HepG2 (cell line): Measurements from ENCODE around the gene HSP90AA1. TPM values are rescaled to one million over a fixed set of nuclear protein-coding genes. Genes with fewer than 3 reads are reported as not detected.

Experiments used
- ATAC-seq: fragments of 200-7000 bp; cut with Tn5 transposase; 3 replicates; pipeline ENCODE4 v1.9.1; 2020; ENCODE audit warnings: mild to moderate bottlenecking, moderate library complexity
- BruUV-seq: library from RNA; stranded (reverse); fragments of 400-500 nt; replicated peaks from 2 replicates; lab custom pipeline; 2021; lab: Mats Ljungman, UMichigan
- CTCF ChIA-PET: fragments of 300-600 bp; formaldehyde crosslinking; extraction: SDS; loops from one replicate; lab custom pipeline; 2021; ENCODE audit warnings: low total read pairs, inconsistent platforms, low intra/inter-chr PET ratio; lab: Yijun Ruan, JAX
- POLR2A ChIA-PET: fragments of 350-600 bp; sonication (Branson Sonifier 250); formaldehyde crosslinking; loops from one replicate; lab custom pipeline; 2020; ENCODE audit warnings: antibody characterized with exemption, inconsistent platforms; lab: Yijun Ruan, JAX
- DNase-seq: peaks from one replicate; pipeline ENCODE4 v3.0.0-alpha.2; 2015; ENCODE audit warnings: low spot score
- FAIRE-seq: peaks from 3 replicates; lab custom pipeline; 2011; peaks lifted over from hg19 to GRCh38; lab: Jason Lieb, UNC
- H2AFZ ChIP-seq: one replicate; pipeline ENCODE4 v1.6.1; 2011; ENCODE audit warnings: low read length, inconsistent platforms
- H3K27ac ChIP-seq: fragments of 300-600 bp; 3 replicates; pipeline ENCODE4 v1.8.0; 2011; ENCODE audit warnings: mixed run types, mild to moderate bottlenecking, mixed read lengths, low read length, inconsistent platforms; ENCODE audit not compliant: insufficient read depth; ENCODE audit errors: extremely low read length
- H3K27me3 ChIP-seq, 2 experiments: fragments of 200-600 bp in 1 of 2; 2 replicates in 1 of 2; 3 replicates in 1 of 2; pipeline versions ENCODE4 v1.6.0 to v1.8.0; 2011; ENCODE audit warnings: low read length in 2 of 2, mild to moderate bottlenecking in 2 of 2, moderate library complexity in 2 of 2, inconsistent platforms in 1 of 2; ENCODE audit not compliant: insufficient read depth in 2 of 2, control insufficient read depth in 1 of 2
- H3K36me3 ChIP-seq, 2 experiments: fragments of 200-600 bp in 1 of 2; replicated peaks in 1 of 2; 2 replicates in 1 of 2; 3 replicates in 1 of 2; pipeline versions ENCODE4 v1.5.1 to v1.8.0; 2011; ENCODE audit warnings: low read length in 2 of 2, inconsistent platforms in 1 of 2; ENCODE audit not compliant: insufficient read depth in 2 of 2, control insufficient read depth in 1 of 2
- H3K4me1 ChIP-seq: 2 replicates; pipeline ENCODE4 v1.5.1; 2012; ENCODE audit warnings: low read length, inconsistent platforms; ENCODE audit not compliant: insufficient read depth
- H3K4me2 ChIP-seq: 2 replicates; pipeline ENCODE4 v1.6.0; 2011; ENCODE audit warnings: low read depth, low read length, inconsistent platforms
- H3K4me3 ChIP-seq, 3 experiments: fragments of 200-600 bp in 1 of 3; sonication (generic), shearing (Covaris generic) in 1 of 3; replicated peaks in 1 of 3; 2 replicates each; pipeline ENCODE4 v1.5.1; 2011 to 2016; ENCODE audit warnings: low read length in 3 of 3, inconsistent platforms in 2 of 3, low read depth in 2 of 3, mild to moderate bottlenecking in 2 of 3, control low read depth in 1 of 3, mixed read lengths in 1 of 3; ENCODE audit not compliant: insufficient read depth in 1 of 3
- H3K79me2 ChIP-seq: one replicate; pipeline ENCODE4 v1.6.1; 2011; ENCODE audit warnings: low read length, inconsistent platforms; ENCODE audit not compliant: insufficient read depth
- H3K9ac ChIP-seq: 2 replicates; pipeline ENCODE4 v1.6.0; 2011; ENCODE audit warnings: mild to moderate bottlenecking, low read depth, low read length, inconsistent platforms; ENCODE audit not compliant: insufficient read depth
- H3K9me3 ChIP-seq: 2 replicates; pipeline ENCODE4 v1.5.1; 2012; ENCODE audit warnings: mild to moderate bottlenecking, low read length
- H4K20me1 ChIP-seq: 2 replicates; pipeline ENCODE4 v1.6.0; 2011; ENCODE audit warnings: inconsistent platforms, mild to moderate bottlenecking, low read length, moderate library complexity; ENCODE audit not compliant: insufficient read depth
- ATM ChIP-seq: fragments of 450-650 bp; IDR thresholded peaks from 2 replicates; pipeline ENCODE4 v1.7.1; 2017; ENCODE audit warnings: mild to moderate bottlenecking, borderline replicate concordance
- HMG20A ChIP-seq: IDR thresholded peaks from 2 replicates; pipeline ENCODE4 v1.6.1; 2016; ENCODE audit warnings: borderline replicate concordance
- MED8 ChIP-seq: sonication (generic); formaldehyde crosslinking; IDR thresholded peaks from 2 replicates; pipeline ENCODE4 v1.8.1; 2023; ENCODE audit warnings: mild to moderate bottlenecking, missing genetic modification reagents; ENCODE audit not compliant: insufficient replicate concordance
- NFKB2 ChIP-seq: sonication (generic); formaldehyde crosslinking; IDR thresholded peaks from 2 replicates; pipeline ENCODE4 v1.4.0; 2020; ENCODE audit warnings: missing genetic modification reagents, borderline replicate concordance
- SKI ChIP-seq: fragments of 450-650 bp; IDR thresholded peaks from one replicate; pipeline ENCODE4 v1.6.1; 2018; ENCODE audit warnings: mild to moderate bottlenecking; ENCODE audit not compliant: partially characterized antibody
- ZNF713 ChIP-seq: sonication (generic); formaldehyde crosslinking; IDR thresholded peaks from 2 replicates; pipeline ENCODE4 v1.4.0; 2020; ENCODE audit warnings: mild to moderate bottlenecking, missing genetic modification reagents
- ZNF777 ChIP-seq: sonication (generic); formaldehyde crosslinking; IDR thresholded peaks from 2 replicates; pipeline ENCODE4 v1.4.0; 2020; ENCODE audit warnings: missing genetic modification reagents
- WGBS: methylation state at CpG from one replicate; pipeline ENCODE4 v1.1.6; 2017; ENCODE audit warnings: low lambda C conversion rate; 5-methylcytosine and 5-hydroxymethylcytosine counted together
- in situ Hi-C: cut with HindIII; loops from 2 replicates; pipeline ENCODE4 v1.10.0; 2017; ENCODE audit warnings: low pct_unique_long_range_greater_than_20kb; ENCODE audit not compliant: extremely low pct_ligation_motif_present
- intact Hi-C: fragments of 100-400 bp; cut with micrococcal nuclease; formaldehyde crosslinking; loops from one replicate; pipeline ENCODE4 v1.10.0; 2022; ENCODE audit not compliant: unreplicated experiment
- polyA plus RNA-seq, 8 experiments: library from polyadenylated mRNA; depleted of rRNA in 3 of 8; stranded (reverse) in 7 of 8; unstranded in 1 of 8; fragments of >200 nt; fragmentation: Illumina TruSeq in 4 of 8; extraction: Trizol in 4 of 8; gene quantifications; 2 replicates each; pipeline versions ENCODE4 v1.2.1 to v1.2.3, GENCODE V29; 2011 to 2016; ENCODE audit warnings: low read depth in 4 of 8, missing spikeins in 1 of 8, mixed read lengths in 1 of 8; ENCODE audit not compliant: insufficient read depth in 1 of 8
- total RNA-seq, 5 experiments: library from RNA; depleted of rRNA; stranded (reverse); fragments of >200 nt; fragmentation: Illumina TruSeq; extraction: Trizol; gene quantifications; 2 replicates each; pipeline ENCODE4 v1.2.3, GENCODE V29; 2016; ENCODE audit warnings: low read depth in 1 of 5
- TF ChIP-seq, protein P1 (sequence below): sonication (generic); formaldehyde crosslinking; IDR thresholded peaks from 2 replicates; pipeline ENCODE4; 2020; ENCODE audit warnings: missing genetic modification reagents, mild to moderate bottlenecking, borderline replicate concordance
- TF ChIP-seq, protein P2 (sequence below): sonication (generic); formaldehyde crosslinking; IDR thresholded peaks from 2 replicates; pipeline ENCODE4 v1.8.0; 2022; ENCODE audit warnings: missing genetic modification reagents, low read depth, mild to moderate bottlenecking, borderline replicate concordance
- TF ChIP-seq, protein P3 (sequence below): sonication (generic); formaldehyde crosslinking; IDR thresholded peaks from 2 replicates; pipeline ENCODE4 v1.4.0; 2020; ENCODE audit warnings: mild to moderate bottlenecking, missing genetic modification reagents
- TF ChIP-seq, protein P4 (sequence below): sonication (generic); formaldehyde crosslinking; IDR thresholded peaks from 2 replicates; pipeline ENCODE4 v1.4.0; 2020; ENCODE audit warnings: mild to moderate bottlenecking, missing genetic modification reagents
- TF ChIP-seq, protein P5 (sequence below), 2 experiments: fragments of 450-650 bp in 1 of 2; sonication (generic) in 1 of 2; formaldehyde crosslinking; IDR thresholded peaks; 2 replicates each; pipeline versions ENCODE4 v1.5.0 to v1.8.0; 2020 to 2022; ENCODE audit warnings: mild to moderate bottlenecking in 1 of 2, missing genetic modification reagents in 1 of 2

The HSP90AA1 gene
- total and polyA plus RNA-seq, 2 of the 13 experiments (the other 11 are each of a cell fraction or from before 2014, with no cell fraction given): 262 to 636 TPM

DNA sequence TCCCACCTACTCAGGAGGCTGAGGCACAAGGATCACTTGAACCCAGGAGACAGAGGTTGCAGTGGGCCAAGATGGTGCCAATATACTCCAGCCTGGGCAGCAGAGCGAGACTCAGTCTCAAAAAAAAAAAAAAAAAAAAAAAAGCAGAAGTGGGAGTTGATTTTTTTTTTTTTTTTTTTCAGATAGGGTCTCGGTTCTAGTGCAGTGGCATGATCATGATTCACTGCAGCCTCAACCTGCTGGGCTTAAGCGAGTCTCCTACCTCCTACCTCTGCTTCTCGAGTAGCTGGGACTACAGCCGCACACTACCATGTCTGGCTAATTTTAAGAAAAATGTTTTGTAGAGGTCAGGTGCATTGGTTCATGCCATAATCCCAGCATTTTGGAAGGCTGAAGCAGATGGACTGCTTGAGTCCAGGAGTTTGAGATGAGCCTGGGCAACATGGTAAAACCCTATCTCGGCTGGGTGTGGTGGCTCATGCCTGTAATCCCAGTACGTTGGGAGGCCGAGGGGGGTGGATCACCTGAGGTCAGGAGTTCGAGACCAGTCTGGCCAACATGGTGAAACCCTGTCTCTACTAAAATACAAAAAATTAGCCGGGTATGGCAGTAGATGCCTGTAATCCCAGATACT is 16.3 kb upstream of the HSP90AA1 start:
- Histone ChIP-seq H3K9ac (no peak overlapping the region), H3K4me3 (no peak overlapping the region), H3K9me3 (no peaks in the 10 kb centered on the region), H3K4me1 (0 out of 2 replicates have a peak, but pooled peaks cover 5% of the 10 kb centered on the region), H3K79me2 (no peaks in the 10 kb centered on the region), H3K27ac (no peak overlapping the region), H2AFZ (no peak overlapping the region), H3K27me3 (no peaks in the 10 kb centered on the region; a peak in 2 of 5 replicates), H3K4me2 (no peak overlapping the region), H4K20me1 (no peaks in the 10 kb centered on the region), H3K36me3 (no peaks in the 10 kb centered on the region)
- in situ Hi-C loops (no loop called here), intact Hi-C loops (no loop called here)
- ChIA-PET POLR2A (no interaction called here), CTCF (no interaction called here)
- no peak for FAIRE-seq
- DNase-seq: no peak
- WGBS: 46% methylated on average over 10 of the region's 10 CpGs
- BruUV-seq: no TSS peak
- ATAC-seq: no peak
- TF ChIP-seq ZNF777 (CRISPR knock-in tag) (no peak), ATM (no peak), MED8 (CRISPR knock-in tag) (no peak), ZNF713 (no peak), HMG20A (no peak), SKI (no peak), NFKB2 (no peak)
- TF ChIP-seq, protein P1, sequence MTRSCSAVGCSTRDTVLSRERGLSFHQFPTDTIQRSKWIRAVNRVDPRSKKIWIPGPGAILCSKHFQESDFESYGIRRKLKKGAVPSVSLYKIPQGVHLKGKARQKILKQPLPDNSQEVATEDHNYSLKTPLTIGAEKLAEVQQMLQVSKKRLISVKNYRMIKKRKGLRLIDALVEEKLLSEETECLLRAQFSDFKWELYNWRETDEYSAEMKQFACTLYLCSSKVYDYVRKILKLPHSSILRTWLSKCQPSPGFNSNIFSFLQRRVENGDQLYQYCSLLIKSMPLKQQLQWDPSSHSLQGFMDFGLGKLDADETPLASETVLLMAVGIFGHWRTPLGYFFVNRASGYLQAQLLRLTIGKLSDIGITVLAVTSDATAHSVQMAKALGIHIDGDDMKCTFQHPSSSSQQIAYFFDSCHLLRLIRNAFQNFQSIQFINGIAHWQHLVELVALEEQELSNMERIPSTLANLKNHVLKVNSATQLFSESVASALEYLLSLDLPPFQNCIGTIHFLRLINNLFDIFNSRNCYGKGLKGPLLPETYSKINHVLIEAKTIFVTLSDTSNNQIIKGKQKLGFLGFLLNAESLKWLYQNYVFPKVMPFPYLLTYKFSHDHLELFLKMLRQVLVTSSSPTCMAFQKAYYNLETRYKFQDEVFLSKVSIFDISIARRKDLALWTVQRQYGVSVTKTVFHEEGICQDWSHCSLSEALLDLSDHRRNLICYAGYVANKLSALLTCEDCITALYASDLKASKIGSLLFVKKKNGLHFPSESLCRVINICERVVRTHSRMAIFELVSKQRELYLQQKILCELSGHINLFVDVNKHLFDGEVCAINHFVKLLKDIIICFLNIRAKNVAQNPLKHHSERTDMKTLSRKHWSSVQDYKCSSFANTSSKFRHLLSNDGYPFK (CRISPR knock-in tag): no peak
- TF ChIP-seq, protein P2, sequence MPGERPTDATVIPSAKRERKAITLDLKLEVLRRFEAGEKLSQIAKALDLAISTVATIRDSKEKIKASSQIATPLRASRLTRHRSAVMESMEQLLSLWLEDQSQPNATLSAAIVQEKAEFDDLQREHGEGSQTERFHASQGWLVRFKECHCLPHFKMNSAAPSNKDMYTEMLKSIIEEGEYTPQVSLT (CRISPR knock-in tag): no peak
- TF ChIP-seq, protein P3, sequence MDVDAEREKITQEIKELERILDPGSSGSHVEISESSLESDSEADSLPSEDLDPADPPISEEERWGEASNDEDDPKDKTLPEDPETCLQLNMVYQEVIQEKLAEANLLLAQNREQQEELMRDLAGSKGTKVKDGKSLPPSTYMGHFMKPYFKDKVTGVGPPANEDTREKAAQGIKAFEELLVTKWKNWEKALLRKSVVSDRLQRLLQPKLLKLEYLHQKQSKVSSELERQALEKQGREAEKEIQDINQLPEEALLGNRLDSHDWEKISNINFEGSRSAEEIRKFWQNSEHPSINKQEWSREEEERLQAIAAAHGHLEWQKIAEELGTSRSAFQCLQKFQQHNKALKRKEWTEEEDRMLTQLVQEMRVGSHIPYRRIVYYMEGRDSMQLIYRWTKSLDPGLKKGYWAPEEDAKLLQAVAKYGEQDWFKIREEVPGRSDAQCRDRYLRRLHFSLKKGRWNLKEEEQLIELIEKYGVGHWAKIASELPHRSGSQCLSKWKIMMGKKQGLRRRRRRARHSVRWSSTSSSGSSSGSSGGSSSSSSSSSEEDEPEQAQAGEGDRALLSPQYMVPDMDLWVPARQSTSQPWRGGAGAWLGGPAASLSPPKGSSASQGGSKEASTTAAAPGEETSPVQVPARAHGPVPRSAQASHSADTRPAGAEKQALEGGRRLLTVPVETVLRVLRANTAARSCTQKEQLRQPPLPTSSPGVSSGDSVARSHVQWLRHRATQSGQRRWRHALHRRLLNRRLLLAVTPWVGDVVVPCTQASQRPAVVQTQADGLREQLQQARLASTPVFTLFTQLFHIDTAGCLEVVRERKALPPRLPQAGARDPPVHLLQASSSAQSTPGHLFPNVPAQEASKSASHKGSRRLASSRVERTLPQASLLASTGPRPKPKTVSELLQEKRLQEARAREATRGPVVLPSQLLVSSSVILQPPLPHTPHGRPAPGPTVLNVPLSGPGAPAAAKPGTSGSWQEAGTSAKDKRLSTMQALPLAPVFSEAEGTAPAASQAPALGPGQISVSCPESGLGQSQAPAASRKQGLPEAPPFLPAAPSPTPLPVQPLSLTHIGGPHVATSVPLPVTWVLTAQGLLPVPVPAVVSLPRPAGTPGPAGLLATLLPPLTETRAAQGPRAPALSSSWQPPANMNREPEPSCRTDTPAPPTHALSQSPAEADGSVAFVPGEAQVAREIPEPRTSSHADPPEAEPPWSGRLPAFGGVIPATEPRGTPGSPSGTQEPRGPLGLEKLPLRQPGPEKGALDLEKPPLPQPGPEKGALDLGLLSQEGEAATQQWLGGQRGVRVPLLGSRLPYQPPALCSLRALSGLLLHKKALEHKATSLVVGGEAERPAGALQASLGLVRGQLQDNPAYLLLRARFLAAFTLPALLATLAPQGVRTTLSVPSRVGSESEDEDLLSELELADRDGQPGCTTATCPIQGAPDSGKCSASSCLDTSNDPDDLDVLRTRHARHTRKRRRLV (CRISPR knock-in tag): no peak
- TF ChIP-seq, protein P4, sequence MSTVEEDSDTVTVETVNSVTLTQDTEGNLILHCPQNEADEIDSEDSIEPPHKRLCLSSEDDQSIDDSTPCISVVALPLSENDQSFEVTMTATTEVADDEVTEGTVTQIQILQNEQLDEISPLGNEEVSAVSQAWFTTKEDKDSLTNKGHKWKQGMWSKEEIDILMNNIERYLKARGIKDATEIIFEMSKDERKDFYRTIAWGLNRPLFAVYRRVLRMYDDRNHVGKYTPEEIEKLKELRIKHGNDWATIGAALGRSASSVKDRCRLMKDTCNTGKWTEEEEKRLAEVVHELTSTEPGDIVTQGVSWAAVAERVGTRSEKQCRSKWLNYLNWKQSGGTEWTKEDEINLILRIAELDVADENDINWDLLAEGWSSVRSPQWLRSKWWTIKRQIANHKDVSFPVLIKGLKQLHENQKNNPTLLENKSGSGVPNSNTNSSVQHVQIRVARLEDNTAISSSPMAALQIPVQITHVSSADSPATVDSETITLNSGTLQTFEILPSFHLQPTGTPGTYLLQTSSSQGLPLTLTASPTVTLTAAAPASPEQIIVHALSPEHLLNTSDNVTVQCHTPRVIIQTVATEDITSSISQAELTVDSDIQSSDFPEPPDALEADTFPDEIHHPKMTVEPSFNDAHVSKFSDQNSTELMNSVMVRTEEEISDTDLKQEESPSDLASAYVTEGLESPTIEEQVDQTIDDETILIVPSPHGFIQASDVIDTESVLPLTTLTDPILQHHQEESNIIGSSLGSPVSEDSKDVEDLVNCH: no peak
- TF ChIP-seq, protein P5, sequence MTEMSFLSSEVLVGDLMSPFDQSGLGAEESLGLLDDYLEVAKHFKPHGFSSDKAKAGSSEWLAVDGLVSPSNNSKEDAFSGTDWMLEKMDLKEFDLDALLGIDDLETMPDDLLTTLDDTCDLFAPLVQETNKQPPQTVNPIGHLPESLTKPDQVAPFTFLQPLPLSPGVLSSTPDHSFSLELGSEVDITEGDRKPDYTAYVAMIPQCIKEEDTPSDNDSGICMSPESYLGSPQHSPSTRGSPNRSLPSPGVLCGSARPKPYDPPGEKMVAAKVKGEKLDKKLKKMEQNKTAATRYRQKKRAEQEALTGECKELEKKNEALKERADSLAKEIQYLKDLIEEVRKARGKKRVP (CRISPR knock-in tag; IDR thresholded peaks at IDR 0.05): no peak
